ENCODE data around the gene WWP2.
"Not testable (repeated sequence)": the region's sequence is repeated elsewhere in the genome, so short reads cannot be mapped to it uniquely, and the experiment has no call there.

Gene WWP2

GRCh38 chr16:69831212-69832123 is 69.3 kb downstream of the WWP2 start:
- no peak for DNase-seq

- no peak for DNase-seq
Measured at GRCh38 chr16:69833357-69834282, 71.5 kb downstream of the WWP2 start.

- DNase-seq: no peak
Measured at GRCh38 chr16:69834807-69835466, 72.8 kb downstream of the WWP2 start.

GRCh38 chr16:69836257-69836656 is 74.1 kb downstream of the WWP2 start:
- no peak for DNase-seq

GRCh38 chr16:69837380-69837779 is 75.2 kb downstream of the WWP2 start:
- no peak for DNase-seq

- no peak for DNase-seq
Measured at GRCh38 chr16:69838489-69838888, 76.4 kb downstream of the WWP2 start.

GRCh38 chr16:69839240-69839688 is 77.1 kb downstream of the WWP2 start:
- DNase-seq: no peak

- no peak for DNase-seq
Measured at GRCh38 chr16:69839798-69840409, 77.8 kb downstream of the WWP2 start.

GRCh38 chr16:69840975-69841374 is 78.8 kb downstream of the WWP2 start:
- DNase-seq: no peak

GRCh38 chr16:69844441-69844840 is 82.3 kb downstream of the WWP2 start:
- no peak for DNase-seq

- no peak for DNase-seq
Measured at GRCh38 chr16:69845181-69845580, 83.0 kb downstream of the WWP2 start.

- no peak for DNase-seq
Measured at GRCh38 chr16:69847643-69848042, 85.5 kb downstream of the WWP2 start.

- DNase-seq: no peak
Measured at GRCh38 chr16:69848637-69849545, 86.8 kb downstream of the WWP2 start.

- no peak for DNase-seq
Measured at GRCh38 chr16:69851491-69852240, 89.5 kb downstream of the WWP2 start.

GRCh38 chr16:69852815-69853214 is 90.7 kb downstream of the WWP2 start:
- no peak for DNase-seq

GRCh38 chr16:69853481-69853880 is 91.3 kb downstream of the WWP2 start:
- DNase-seq: no peak

- DNase-seq: not testable (repeated sequence)
Measured at GRCh38 chr16:69854776-69855175, 92.6 kb downstream of the WWP2 start.

- no peak for DNase-seq
Measured at GRCh38 chr16:69855592-69855991, 93.5 kb downstream of the WWP2 start.

GRCh38 chr16:69858191-69859104 is 96.3 kb downstream of the WWP2 start:
- no peak for DNase-seq
